ENCODE results near the gene SASH1.

DNA sequence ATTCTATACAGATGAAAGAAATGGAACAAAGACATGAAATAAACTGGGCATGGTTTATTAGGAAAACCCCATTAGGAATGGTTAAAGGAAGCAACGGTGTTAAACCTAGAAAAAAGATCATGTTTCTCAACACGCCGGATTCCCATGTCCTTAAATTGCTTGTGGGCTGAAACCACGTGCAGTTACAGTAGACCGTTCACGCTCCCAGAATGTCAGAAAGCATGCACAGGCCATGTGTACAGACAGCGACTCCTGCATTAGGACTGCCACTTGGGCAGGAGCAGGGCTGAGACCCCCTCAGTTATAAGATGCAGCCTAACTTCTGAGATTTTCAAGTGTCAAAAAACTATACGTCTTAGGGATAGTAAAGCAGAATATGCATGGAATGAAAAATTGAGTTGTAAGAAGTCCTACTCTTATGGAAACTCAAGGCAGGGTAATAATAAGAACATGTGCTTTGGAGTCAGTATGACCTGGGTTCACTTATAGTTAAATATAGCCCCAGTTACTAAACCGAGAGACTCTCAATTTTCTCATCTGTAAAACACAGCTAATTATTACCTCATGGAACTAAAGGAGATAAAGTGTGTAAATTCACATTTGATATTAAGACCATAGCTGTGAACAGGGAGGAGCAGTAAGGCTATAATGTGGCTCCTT is 230.2 kb downstream of the SASH1 start:
- TF ChIP-seq, protein P1, sequence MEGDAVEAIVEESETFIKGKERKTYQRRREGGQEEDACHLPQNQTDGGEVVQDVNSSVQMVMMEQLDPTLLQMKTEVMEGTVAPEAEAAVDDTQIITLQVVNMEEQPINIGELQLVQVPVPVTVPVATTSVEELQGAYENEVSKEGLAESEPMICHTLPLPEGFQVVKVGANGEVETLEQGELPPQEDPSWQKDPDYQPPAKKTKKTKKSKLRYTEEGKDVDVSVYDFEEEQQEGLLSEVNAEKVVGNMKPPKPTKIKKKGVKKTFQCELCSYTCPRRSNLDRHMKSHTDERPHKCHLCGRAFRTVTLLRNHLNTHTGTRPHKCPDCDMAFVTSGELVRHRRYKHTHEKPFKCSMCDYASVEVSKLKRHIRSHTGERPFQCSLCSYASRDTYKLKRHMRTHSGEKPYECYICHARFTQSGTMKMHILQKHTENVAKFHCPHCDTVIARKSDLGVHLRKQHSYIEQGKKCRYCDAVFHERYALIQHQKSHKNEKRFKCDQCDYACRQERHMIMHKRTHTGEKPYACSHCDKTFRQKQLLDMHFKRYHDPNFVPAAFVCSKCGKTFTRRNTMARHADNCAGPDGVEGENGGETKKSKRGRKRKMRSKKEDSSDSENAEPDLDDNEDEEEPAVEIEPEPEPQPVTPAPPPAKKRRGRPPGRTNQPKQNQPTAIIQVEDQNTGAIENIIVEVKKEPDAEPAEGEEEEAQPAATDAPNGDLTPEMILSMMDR (IDR thresholded peaks at IDR 0.05; ENCODE audit: borderline replicate concordance, extremely low read depth, low read length, poor library complexity, severe bottlenecking), result no peak
- TF ChIP-seq EZH2 (IDR thresholded peaks at IDR 0.05; ENCODE audit: borderline replicate concordance, low read depth, low read length, severe bottlenecking), result no peak
